Stimulated activated CD8-positive, alpha-beta memory T cell treated with anti-CD3 and anti-CD28 coated beads, Interleukin-15, amount 100 ng/mL, for 4 hours (primary cell): ENCODE measurements around the gene KRT80.

Experiments
- DNase-seq, 2 donors: peaks; one replicate each; pipeline ENCODE4 v3.0.0-alpha.2; 2020; ENCODE audit warnings: low read depth in 2 of 2

KRT80 gene

DNA sequence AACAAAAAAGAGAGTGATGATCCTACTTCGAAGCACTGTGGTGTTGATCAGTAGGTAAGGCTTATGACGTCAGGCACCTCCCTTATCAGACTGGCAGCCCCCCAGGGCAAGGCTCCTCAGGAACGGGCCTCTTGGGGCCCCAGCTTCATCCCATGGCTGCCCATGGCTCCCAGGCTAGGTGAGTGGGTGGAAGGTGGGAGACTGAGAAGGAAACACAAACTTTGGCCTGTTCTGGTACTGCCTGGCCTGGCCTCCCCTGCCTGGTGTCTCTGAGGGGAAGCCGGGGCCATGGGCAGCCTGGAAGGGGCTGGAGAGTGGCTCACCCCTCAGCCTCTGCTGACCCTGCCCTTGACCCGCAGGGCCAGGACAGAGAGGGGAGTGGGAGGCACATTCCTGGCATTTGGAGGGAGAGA lies 38.9 kb downstream of the KRT80 start:
- no peak for DNase-seq

DNA sequence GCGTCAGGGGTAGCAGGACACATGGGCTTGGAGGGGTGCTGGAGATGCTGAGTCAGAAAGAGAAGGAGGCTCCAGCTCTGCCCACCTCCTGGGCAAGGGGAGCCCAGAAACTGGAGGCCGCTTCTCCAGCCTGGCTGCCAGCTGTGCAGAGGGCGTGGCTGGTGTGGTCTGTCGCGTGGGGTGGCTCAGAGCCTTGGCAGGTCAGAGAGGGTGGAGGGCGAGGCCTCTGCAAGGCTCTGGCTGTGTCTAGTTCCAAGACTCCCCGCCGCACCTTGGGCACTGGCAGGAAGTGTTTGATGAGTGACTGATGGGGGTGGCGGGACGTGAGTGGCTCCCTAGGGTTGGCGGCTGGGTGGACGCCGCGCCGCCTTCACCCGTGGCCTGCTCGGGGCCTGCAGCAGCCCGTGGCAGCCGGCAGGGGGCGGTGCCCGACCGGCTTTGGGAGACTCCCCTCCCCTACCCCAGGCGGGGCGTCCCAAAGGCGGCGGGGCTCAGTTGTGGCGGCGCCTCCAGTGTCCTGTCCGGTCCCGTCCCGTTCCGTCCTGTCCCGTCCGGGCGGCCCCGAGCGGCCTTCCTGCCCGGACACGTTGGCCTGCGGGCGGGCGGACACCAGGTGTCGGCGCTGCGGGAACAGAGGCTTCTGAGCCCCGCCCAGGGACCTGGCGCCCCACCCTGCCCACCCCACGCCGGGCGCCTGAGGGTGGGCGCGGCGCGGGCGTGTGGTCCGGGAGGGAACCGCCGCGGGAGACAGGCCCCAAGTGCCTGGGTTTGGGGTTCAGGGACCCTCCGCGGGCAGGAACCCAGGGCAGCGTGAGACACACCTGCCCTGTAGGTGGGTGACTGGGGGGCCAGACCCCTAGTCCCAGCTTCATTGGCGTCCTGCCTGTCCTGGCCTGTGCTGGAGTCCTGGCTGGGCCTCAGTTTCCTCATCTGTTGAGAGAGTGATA lies 39.7 kb downstream of the KRT80 start:
- peak; percentile 22 to 32 for DNase-seq

- no peak for DNase-seq
Observed at GRCh38 chr12:52151153-52151836, 40.5 kb downstream of the KRT80 start.

- no peak for DNase-seq
Observed at GRCh38 chr12:52149651-52150241, 42.1 kb downstream of the KRT80 start.

DNA sequence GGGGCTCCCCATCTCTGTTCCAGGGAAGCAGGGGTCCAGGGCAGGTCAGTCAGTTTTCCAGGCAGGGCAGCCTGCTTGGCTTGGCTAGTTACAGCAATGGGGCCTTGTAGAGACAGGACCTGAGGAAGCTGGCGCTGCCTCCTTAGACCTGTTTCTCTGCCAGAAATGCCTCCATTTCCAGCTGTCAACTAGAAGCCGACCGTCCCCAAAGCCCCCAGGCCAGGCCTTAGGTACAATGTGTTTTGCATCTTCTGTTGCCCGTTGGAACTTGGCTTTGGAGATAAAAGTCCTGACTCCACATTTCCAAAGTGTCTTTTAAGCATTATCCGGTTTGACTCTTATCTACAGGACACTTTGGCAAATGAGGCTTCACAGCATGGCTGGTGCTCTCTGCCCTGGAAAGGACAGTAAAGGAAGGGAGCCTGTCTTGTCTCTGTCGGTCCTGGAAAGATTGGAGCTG lies 42.6 kb downstream of the KRT80 start:
- no peak for DNase-seq

DNA sequence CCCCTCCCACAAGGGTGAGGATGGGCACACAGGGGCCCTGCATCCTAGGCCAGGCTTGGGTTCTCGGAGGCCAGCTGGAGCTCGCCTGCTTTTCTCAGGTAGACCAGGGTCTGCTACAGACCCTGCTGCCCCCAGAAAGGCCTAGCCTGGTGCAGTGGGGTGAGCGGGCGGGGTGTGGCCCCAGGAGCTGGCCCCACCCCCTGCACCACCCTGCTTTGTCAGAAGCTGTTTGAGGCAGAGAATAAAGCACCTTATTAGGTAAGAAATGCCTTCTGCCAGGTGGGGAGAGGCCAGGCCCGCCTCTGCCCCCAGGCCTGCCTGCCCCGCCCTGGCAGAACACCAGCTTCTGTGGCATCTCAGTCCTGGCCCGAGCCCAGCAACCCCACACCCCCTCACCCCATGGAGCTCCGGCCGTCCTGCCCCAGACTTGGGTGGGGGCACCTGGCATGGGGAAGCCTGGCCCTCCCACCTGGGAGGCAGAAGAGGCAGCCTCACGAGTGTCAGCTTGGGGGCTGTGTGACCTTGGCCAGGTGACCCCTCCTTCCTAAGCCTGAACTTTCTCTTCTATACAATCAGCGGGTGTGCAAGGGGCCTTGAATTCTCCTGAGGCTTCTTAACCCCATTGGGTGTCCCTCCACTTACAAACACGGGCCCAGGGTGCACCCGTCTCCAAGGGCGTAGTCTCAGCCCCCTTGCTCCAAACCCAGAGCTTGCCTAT lies 43.2 kb downstream of the KRT80 start:
- no peak for DNase-seq

DNA sequence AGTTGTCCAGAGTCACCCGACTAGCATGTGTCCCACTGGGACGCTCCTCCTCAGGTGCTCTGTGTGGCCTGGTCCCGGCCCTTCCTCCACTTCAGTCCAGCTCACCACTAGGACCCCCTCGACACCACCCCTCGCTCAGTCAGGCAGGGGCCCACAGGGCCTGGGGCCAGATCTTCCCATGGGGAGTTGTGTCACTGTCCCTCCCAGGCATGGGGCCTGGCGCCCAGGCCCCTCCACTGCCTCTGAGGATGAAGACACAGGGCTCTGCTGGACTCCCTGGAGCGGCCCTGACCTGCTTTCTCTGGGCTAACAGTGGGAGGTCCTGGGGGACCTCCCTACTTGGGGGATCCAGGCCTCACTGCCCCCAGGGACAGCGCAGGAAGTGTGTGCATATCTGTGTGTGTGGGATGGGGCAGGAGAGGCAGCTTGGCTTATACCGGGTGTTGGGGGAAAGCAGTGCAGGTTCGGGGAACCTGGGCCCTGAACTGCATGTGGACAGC lies 43.8 kb downstream of the KRT80 start:
- no peak for DNase-seq

- DNase-seq, result no peak
Observed at GRCh38 chr12:52147367-52147963, 44.3 kb downstream of the KRT80 start.

- DNase-seq, result no peak
Observed at GRCh38 chr12:52146822-52147366, 44.9 kb downstream of the KRT80 start.

- DNase-seq, result no peak
Observed at GRCh38 chr12:52146089-52146821, 45.6 kb downstream of the KRT80 start.

DNA sequence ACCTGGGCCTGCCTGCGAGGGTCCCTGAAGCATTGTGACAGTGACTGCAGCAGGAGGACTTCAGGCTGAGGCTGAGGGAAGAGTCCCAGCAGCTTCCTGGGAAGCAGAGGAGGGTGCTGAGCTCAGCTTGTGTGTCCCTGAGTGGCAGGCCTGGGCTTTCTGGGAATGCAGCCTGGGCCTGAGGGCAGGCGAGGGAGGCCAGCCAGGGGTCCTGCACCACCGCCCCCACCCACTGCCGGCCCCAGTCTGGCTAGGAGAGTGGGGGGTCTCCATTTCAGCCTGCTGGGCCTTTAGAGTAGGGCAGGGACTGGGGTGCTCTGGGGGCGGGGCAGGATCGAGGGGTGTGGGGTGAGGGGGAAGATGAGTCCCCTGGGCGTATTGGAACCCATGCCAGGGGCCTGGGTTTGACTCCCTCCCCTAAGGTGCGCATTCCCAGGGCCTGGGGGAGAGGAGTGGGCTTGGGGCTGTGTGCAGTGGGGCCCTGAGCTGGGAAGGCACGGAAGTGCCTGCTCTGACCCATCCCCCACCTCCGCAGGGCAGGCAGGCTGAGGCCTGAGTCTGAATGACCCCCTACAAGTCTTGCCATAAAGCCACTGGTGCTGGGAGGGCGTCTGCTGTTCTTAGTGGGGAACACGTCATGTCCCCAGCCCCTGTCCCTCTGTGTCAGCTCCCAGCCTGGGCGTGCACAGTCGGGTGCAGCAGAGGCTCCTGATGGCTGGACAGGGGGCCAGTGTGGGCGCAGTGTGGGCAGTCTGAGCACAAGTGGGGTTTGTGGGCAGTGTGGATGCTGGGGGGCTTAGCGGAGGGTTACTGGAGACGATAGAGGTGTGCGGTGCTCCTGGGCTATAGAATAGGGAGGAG lies 46.4 kb downstream of the KRT80 start:
- DNase-seq, result no peak

DNA sequence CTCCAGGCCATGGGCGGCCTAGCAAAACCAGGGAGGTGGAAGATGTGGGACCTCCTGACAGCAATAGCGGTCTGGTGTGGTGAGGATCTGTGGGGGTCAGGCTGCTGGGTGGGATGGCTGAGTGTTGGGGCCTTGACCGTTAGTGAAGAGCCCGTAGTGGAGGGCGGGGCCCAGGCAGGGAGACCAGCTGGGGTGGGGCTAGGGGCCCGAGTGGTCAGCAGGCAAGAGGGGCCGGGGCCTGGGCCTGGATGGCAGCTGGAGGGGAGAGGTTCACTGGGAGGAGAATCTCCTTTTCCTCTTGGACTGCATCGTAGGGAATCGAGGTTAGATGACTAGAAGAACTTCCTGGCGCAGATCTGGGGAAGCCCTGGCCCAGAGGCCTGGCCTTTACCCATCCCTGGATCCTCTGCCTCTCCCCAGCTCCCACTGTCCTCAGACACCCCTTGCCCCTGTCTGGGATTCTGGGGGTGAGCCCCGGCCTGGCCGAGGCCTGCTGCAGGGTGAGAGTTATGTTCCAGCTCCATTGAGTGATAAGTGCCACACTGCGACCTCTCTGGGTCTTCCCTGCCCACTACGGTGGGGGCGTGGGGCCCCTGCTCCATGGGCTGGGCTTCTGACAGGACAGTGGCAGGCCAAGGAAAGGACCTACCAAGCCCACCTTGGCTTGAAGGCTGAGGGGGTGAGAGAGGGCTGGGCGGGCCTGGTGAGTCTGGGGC lies 47.1 kb downstream of the KRT80 start:
- no peak for DNase-seq

GRCh38 chr12:52142431-52142830 lies 49.4 kb downstream of the KRT80 start:
- DNase-seq, result no peak

- DNase-seq, result no peak
Observed at GRCh38 chr12:52141875-52142274, 49.9 kb downstream of the KRT80 start.

- DNase-seq, result no peak
Observed at GRCh38 chr12:52141306-52141705, 50.5 kb downstream of the KRT80 start.

DNA sequence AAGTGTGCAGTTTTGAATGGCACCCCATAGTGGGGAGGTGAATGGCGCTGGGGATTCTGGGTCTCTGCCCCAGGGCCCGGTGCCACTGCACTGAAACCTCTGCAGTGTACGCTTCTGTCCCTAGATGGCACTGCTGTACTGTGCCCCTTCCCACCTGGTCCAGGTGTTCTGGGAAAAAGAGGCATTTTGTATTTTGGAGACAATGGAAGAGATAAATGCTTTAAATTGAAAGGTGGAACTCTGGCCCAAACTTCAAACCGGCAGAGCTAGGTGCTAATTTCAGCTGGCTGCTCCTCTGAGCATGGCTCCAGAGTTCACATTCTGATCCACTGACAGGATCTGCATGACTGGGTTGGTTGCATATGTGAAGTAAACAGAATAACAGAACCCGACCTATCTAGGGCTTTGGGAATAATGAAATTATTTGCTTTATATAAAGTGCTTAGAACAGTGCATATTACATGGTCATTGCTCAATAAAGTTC lies 52.2 kb downstream of the KRT80 start:
- no peak for DNase-seq

DNA sequence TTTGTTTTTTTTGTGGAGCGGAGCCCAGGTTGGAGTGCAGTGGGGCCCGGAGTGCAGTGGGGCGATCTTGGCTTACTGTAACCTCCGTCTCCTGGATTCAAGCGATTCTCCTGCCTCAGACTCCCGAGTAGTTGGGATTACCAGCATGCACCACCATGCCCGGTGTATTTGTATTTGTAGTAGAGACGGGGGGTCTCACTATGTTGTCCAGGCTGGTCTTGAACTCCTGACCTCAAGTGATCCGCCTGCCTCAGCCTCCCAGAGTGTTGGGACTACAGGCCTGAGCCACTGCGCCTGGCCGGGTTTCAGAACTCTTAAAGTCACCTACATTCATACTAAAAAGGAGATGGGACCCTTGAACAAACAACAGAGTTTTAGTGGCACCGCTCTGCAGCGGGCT lies 52.7 kb downstream of the KRT80 start:
- DNase-seq, result no peak

GRCh38 chr12:52137746-52138145 lies 54.1 kb downstream of the KRT80 start:
- no peak for DNase-seq
